Effector CD4-positive, alpha-beta T cell (primary cell): ENCODE results near the gene PCDHAC2.

Experiments used
- DNase-seq: peaks from one replicate; pipeline ENCODE4 v3.0.0-alpha.2; 2020

Gene PCDHAC2

DNA sequence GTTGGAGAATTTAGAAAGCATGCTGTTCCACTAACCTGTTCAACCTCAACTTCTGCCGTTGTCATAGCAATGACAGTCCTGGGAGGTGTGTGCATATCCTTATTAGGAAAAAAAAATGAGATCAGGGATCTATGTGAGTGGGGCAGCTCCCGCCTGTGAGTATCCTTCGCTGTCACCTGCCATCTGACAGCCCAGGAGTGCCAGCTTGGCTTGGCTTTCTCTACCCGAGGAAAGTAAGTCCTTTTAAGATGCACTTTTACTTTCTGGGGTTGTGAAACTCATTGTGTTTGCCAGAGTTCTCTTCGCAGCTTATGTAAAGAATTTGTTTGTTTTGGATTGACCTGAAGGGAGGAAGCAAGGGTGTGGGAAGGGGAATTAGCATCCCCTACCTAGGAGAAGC, 21.8 kb downstream of the PCDHAC2 start:
- DNase-seq, result no peak

GRCh38 chr5:140988608-140989007, 22.3 kb downstream of the PCDHAC2 start:
- no peak for DNase-seq

- no peak for DNase-seq
These were observed 23.2 kb downstream of the PCDHAC2 start for GRCh38 chr5:140989254-140990020.

GRCh38 chr5:140992828-140993227, 26.6 kb downstream of the PCDHAC2 start:
- DNase-seq, result no peak

GRCh38 chr5:140996060-140996459, 29.8 kb downstream of the PCDHAC2 start:
- DNase-seq, result no peak

DNA sequence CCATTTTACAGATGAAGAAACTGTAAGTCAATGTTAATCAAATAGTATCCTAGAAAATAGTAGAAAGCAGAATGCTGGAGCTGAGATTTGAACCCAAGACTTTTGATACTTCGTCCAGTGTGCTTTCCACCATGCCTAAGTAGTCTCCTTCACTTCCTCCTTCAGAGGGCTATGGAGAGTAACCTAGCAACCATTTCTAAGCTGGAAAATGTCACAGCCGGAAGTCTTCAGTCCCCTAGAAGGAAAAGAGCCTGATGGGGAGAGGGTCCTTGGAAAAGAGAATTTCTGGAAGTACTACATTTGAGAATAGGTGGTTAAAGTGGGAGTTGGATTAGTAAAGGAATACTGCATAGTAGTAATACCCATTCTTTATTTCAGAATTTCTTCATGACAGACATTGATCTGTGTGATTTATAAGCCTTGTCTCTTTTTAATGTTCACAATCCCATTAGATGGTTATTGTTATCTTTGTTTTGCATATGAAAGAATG, 32.7 kb downstream of the PCDHAC2 start:
- DNase-seq, result no peak

DNA sequence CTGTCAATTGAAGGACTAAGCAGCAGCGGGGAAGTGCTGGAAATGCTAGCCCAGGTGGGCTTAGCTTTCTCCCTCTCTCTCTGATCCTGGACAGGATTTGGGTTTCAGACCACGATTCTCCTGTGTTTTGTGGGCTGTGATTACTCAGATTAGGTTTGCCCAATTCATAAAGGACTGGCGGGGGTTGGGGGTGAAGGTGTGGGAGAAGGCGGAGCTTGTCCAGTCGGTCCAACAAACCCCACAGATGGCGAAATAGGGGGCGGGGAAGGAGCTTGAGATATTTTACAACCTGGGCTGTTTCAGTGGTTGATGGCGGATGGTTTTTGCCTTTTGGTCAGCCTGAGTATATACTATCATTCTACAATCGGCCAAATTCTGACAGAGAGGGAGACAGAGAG, 35.2 kb downstream of the PCDHAC2 start:
- no peak for DNase-seq

DNA sequence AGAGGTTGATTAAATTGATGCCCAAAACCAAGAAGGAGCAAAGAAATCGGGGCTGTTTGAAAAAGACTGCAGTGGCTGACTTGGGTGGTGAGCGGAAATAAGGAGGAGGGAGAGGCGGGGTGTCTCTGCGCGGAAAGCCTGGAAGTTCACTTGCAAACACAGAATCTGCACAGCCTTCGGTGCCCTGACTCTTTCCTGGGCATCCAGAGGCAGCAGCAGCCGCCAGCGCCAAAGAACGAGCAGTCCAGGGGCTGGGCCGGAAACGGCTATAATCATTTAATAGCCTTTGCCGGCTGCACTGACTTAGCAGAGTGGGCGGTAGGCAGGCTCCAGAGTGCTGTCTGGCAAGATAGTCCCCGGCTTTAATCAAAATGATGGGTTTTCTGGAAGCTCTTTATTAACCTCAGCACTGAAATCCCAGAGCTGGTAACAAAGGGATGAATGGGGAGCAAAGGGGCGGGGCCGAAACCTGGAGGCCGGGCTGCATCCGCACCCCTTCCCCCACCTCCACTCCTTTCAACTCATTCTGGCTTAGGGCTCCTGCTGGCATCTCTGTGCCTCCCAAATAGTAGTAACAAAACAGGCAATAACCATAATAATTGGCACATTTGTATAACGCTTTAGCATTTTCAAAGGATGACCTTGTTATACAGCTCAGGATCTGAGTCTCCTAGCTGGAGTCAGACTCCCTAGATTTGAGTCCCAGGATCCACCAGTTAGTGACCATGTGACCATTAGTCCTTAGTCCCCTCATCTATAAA, 35.7 kb downstream of the PCDHAC2 start:
- DNase-seq, result no peak

DNA sequence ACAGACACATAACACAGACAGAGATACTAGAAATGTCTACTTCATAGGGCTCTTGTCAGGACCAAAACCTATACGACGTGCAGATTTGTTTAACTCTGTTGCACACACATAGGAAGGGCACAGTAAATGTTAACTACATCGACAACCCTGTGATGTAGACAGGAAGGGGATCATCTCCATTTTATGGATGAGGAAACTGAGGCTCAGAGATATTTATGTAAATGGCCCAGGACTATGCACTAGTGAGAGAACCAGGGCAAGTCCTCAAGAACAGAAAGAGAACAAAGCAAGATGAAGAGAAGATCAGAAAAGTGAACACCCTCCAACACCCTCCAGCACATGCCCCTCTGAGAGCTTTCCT, 36.3 kb downstream of the PCDHAC2 start:
- DNase-seq, result no peak

DNA sequence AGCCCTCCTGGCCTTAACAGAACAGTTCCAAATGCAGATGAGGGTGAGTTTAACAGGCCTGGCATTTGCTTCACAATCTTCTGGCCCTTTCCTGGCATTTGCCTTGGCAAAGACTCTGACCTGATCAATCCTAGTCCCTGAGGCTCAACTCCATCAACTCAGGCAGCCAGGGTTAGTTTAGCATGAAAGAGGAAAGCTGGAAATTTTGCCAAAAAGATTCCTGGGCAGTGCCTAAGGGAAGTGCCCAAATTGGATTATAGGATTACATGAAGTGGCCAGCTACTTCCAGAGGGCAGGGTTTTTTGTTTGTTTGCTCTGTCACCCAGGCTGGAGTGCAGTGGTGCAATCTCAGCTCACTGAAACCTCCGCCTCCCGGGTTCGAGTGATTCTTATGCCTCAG, 36.8 kb downstream of the PCDHAC2 start:
- DNase-seq, result no peak

DNA sequence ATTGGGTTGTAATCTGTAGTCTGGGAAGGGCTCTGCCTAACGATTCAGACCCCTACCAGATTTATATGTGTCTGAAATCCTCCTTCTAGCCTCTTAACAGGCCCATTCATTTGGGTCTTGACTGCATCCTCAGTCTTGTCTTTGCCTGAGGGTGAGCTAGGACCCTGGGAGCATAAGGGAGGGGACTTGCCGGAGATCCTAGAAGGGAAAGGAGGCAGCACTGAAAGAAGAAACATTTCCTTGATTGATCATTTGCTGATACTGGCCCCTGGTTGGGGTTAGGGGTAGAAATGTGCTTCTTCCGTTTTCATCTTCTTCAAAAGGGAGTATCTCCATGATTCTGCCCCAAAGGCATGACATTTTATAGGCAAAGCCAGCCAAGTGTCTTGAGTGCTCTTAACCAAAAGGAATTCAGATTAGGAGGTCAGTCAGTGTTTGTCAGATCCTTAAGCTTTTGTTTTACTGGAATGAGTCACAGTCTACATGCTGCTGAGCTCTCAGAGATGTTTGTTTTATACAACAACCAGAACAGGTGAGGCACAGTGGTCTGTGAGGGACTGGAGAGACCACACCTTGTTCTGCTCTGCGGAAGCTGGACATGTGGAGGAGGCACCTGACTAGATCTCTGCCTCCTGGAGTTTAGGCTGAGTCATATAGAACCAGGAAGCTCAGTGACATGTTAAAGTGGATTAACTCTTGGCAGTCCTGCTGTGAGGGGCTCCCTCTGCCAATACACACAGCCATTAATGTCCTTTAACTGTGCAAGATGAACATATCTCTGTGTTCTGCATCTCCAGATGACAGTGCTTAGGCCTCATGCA, 37.7 kb downstream of the PCDHAC2 start:
- no peak for DNase-seq

DNA sequence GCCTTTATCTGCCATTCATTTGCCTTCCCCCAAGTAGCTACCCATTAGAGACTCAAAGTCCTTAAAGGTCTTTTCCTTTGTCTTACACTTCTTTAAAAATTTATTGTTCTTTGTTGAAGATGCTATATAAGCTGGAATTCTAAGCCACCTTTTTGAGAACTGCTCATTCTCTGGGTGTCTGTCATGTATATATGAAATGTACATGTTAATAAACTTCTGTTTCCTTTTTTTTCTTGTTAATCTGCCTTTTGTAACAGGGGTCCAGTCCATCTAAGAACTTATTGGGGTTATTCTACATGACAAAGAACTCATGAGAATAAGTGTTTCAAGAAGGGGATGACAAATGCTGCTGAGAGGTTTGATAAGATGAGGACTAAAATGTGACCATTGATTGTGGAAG, 41.5 kb downstream of the PCDHAC2 start:
- DNase-seq, result no peak

DNA sequence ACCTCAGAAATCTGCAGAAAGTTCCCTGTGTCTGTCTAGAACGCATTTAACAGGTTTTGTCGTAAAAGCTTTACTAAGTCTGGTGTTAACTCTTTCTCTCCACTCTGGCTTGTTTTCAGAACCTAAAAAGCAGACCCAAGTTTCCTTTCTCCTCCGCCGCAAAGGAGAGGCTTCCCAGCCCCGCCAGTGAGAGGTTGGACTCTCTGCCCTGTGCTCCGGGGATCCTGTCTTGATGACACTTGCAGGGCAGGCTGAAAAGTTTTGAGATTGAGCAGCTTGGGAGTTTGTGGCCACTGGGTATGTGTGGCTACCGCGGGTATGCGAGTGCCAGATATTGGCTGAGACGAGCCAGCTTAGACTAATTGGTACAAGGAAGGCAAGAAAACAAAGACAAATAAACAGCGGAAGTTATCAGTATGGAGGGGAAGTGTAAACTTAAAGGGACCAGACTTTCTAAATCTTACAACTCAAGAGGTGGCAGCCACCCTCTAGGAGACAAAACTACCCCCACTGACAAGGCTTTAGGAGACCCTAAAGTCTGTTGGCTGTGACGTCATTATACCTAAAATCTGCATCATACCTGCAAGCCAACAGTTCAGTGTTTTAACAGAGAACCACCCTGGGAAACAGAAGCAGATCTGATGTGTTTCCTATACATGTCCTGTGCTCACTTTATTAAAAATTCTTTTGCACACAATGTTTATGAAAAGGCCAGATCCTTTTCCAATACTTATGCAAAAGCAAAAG, 43.9 kb downstream of the PCDHAC2 start:
- DNase-seq, result no peak

- DNase-seq, result no peak
These were observed 51.7 kb downstream of the PCDHAC2 start for GRCh38 chr5:141017943-141018342.
